Mammary epithelial cell (primary cell): ENCODE results near the gene CD163L1.

Experiments
- EZH2 ChIP-seq: IDR thresholded peaks from 2 replicates; pipeline ENCODE4 v1.6.1; 2012; ENCODE audit warnings: low read length, inconsistent platforms, borderline replicate concordance
- TF ChIP-seq, protein P1 (sequence below), 2 donors: IDR thresholded peaks in 1 of 2; conservative IDR thresholded peaks in 1 of 2; 2 replicates each; pipeline ENCODE4 v1.5.1; 2011 to 2012; ENCODE audit warnings: inconsistent platforms in 2 of 2, low read length in 2 of 2, mild to moderate bottlenecking in 2 of 2, control low read depth in 1 of 2, low read depth in 1 of 2; ENCODE audit not compliant: insufficient read depth in 1 of 2; ENCODE audit errors: extremely low read depth in 1 of 2

DNA sequence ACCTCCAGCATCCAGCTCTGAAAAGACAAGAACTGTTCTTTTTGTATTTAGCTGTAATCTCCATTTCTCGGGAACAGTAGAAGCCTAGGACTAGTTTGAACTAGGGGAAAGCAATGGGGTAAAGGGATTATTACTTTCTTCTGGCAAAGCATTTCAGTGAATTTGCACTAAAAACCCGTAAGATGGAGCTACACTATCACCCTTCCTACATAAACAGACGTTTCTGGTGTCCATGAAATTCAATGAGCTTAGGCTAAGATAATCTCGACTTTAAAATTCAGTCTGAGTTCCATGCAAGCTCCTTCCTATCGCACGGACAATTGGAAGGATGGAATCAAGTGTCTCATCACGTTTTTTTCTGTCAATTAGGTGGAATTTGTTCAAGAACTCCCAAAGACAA is 116.0 kb downstream of the CD163L1 start:
- TF ChIP-seq, protein P1, sequence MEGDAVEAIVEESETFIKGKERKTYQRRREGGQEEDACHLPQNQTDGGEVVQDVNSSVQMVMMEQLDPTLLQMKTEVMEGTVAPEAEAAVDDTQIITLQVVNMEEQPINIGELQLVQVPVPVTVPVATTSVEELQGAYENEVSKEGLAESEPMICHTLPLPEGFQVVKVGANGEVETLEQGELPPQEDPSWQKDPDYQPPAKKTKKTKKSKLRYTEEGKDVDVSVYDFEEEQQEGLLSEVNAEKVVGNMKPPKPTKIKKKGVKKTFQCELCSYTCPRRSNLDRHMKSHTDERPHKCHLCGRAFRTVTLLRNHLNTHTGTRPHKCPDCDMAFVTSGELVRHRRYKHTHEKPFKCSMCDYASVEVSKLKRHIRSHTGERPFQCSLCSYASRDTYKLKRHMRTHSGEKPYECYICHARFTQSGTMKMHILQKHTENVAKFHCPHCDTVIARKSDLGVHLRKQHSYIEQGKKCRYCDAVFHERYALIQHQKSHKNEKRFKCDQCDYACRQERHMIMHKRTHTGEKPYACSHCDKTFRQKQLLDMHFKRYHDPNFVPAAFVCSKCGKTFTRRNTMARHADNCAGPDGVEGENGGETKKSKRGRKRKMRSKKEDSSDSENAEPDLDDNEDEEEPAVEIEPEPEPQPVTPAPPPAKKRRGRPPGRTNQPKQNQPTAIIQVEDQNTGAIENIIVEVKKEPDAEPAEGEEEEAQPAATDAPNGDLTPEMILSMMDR (conservative IDR thresholded peaks at IDR 0.05 in 1 of 2, IDR thresholded peaks at IDR 0.05 in 1 of 2; ENCODE audit: extremely low read depth in 1 of 2, insufficient read depth in 1 of 2, low read depth in 1 of 2, low read length in 2 of 2) = no peak
- no peak for TF ChIP-seq EZH2
